HG03457 (cell line): ENCODE results near the gene CCNT2.
"Not testable (repeated sequence)": the region's sequence is repeated elsewhere in the genome, so short reads cannot be mapped to it uniquely, and the experiment has no call there.

Experiments
- ATAC-seq: cut with Tn5 transposase; IDR thresholded peaks from one replicate; pipeline ENCODE4 v1.9.1; 2021; ENCODE audit warnings: moderate number of reproducible peaks; ENCODE audit not compliant: unreplicated experiment

CCNT2 gene

DNA sequence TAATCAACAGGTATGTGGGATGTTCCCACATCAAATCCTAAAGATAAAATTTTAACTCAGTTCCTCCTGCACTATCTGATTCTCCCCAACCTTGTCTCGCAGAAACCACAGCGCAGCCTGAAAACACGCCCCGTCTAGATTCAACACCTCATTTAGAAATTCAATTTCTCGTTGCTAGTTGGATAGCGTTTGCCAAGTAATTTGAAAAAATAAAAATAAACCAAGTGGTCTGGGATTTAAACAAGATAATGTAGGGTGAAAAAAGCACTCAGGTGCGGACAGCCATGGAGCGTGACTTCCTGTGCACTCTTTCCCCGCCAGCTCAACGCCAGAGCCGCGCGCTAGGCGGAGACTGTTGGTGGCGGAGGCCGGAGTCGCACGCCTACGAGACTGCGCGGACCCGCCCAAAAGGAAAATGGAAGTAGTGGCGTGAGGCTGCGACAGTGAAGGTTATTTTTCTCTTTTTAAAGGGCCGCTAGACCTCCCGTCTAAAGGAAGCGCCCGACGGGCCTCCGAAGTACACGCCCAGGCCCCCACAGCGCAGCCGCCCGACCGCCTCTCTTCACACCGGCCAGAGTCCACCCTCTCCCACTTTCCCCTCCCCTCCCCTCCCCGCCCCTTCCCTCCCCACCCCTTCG, 615 bp upstream of the CCNT2 start:
- peak; percentile 68 for ATAC-seq

DNA sequence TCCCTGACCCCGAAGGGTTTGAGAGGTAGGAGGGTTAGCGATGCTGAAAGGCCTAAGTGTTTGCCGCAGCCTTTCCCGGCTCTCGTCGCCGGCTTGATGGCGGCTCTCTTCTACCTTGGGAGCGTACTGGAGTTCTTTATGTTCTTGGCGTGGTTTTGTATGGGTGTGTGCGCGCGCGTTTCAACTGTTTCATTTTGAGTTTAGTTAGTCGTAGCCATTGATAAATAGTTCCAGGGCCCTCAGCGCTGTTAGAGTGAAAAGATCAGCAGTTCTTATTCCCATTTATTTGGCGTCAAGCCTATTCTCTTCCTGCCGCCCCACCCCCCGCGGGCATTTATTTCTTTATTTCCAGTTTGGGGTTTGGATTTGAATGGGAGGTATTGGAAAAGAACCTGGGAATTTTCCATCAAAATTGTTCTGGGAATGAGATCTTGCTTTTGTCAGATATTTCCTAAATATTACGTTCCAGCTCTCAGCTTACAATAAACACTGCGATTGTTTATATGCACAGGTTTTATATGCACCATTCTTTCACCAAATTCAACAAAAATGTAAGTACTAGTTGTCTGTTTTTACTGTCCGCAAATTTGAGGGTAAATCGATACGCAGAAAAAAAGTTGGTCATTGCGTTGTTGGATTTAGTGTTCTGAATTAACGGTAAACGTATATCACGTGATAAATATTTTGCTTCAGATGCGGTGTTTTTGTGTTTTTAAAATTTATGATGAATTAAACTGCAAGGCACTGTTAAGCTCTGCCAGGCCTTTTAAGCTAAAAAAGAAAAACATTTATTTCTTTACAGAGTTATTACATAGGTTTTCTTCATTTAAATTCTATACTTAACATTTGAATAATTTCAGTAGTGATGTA, 954 bp downstream of the CCNT2 start:
- no peak for ATAC-seq

DNA sequence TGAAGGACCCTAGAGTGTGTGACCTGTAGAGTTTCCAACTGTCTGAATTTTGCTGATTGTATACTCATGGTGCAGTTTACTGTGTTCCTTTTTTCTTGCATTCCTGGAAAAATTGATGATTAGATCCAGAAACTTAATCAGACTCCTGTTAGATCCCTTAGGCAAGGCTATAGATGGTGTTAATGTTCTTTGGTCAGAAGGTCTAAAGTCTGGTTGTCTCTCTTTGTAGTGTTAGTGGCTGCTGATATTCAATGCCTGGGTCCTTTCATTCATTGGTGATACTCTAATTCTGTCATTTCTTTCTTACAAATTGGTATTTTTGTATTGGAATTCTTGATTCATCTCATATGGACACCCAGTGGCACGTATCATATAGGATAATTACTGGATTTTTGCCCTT, 6.3 kb downstream of the CCNT2 start:
- ATAC-seq, result no peak

DNA sequence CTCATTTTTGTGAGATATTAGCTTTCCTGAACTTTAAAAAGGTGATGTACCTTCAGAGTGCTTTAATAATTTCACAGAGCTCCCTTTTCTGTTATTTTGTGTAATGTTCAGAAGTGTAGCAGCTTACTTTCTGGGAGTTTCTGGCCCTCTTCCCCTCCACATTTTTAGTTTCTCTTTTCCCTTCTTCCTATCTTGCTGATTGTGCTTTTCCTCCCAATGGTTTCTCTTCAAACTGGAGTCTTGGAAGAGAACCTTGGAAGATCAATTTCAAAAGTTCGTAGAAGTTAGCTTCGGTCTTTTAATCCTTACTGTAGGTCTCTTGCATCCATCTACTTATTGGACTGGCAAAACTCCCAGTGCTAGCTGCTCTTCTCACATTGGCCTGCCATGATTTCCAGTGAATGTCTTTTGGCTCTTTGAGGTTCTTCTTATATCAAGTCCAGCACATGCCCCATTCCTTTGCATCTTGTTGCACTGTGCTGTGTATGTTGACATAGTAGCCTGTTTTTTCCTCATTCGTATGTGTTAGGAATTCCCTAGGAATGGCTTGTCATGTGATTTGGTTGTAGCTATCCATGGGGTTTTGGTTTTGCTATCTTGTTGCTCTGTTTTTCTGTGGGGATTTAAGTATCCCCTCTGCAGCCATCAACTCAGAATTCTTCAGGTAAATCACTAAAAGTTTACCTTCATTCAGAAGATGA, 7.8 kb downstream of the CCNT2 start:
- no peak for ATAC-seq

DNA sequence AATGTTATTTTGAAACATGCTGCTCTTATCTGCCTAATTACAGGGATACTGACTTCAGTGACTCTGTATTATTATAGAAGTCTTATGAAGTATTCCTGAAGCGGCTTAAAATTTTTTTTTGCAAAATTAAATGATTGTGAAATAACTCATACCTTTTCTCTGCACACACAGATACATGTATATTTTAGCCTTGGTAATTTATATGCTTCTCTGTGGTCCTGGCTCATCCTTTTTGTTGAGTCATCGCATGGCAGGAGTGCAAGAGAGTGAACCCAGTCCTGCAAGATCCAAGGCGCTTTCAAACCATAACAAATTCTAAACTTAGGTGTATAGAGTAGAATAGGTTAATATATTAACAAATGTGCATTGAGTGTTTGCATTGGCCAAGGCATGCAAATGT, 8.6 kb downstream of the CCNT2 start:
- no peak for ATAC-seq

DNA sequence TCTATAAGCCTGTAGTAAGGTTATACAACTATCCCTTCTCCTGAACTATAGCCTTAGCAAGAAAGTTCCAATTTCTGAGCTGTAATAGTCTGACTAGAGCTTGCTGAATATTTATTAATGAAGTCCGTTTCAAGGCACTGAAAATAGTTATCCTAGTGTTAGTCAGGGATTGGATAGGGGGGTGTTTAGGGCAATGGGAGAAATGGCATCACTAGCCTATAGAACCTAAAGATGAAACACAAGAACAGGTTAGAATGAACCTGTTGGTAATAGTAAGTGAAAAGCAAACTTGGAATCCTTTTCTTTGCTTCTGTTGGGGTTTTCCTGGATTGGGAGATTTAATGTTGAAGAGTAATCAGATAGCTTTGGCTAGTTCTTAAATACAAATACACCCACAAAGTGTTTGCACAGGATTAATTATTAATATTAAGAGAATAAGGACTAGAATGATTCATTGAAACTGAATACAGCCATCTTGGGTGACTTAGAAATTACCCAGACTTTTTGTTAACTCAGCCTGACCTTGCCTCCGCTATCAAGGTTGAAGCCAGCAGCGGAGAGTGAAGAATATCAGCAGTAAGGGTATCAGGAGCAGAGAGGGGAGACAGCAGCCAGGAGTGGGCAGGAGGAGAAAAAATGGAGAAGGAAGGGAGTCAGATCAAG, 14.4 kb downstream of the CCNT2 start:
- ATAC-seq, result no peak

DNA sequence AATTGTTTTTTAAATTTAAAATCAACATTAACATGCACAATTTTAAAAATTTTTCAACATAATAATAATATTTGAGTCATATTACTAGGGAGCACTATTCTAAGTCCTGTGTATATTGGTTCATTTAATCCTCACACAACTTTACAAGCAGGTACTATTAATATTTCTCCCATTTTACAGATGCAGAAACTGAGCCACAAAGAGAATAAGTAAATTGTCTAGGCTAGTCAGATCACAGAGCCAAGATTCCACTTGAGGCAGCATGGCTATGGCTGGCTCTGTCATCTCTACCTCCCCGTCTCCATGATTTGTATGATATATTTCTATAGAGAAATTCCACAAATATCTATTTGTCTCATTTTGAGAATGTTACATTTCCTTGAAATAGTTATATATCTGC, 15.1 kb downstream of the CCNT2 start:
- no peak for ATAC-seq

DNA sequence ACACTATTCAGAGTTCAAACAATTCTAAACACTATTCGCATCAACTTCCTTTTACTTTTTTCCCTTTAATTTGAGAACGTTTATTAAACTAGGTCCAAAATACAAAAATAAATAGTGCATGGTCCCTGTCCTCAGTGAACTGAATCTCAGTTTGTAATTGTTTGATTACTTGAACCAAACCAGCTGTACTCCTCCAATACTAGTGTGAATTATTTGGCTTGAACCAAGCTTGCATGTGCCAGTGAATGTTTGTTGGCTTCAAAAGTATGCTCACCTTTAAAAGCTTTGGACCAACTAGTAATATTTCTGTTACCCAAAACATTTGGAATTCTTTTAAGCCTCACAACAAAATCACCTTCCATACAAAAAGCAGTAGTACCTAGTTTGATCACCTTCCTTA, 15.5 kb downstream of the CCNT2 start:
- ATAC-seq, result no peak

DNA sequence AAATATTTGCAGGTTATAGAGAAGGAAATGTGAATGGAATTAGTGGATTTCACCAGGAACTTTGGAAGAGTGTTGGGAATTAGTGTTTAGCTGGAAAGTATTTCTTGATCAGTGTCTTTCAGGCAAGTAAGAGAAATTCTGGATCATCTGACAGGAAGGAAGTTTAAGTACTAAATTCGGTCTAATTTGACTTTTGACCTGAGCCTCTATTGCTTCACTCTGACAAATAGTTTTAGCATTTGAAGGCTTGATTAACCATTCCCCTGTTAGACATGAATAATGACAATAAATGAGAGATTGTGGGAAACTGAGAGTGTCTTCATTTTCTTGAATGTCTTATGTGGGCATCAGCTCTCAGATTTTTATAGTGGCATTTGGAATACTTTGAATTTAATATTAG, 16.0 kb downstream of the CCNT2 start:
- no peak for ATAC-seq

DNA sequence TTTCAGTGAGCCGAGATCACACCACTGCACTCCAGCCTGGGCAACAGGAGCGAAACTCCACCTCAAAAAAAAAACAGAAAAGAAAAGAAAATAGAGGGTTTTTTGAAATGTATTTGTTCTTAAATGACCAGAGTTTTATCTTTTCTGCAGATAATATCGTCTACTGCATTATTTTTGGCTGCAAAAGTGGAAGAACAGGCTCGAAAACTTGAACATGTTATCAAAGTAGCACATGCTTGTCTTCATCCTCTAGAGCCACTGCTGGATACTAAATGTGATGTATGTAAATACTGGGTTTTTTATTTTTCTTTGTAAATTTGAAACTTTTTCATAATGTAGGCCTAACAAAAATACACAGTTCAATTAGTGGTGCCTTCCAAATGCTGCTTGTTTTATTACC, 18.1 kb downstream of the CCNT2 start:
- no peak for ATAC-seq

DNA sequence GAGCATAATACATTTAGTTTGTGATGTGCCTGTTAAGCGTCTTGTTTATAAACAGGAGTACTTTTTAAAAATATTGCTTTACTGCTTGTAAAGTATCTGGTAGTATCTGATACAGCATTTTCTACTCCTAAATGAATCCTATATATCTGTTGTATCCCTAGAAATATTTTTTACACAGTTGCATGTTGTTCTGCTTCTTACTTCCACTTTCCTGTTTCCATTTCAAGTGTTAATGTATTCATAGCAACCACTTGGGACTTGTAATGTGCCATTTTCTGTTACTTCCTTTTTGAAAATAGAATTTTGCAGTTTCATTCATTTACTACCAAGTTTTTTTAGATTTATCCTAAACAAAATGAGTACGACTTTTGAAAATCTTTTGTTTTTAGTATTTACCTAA, 24.9 kb downstream of the CCNT2 start:
- ATAC-seq, result peak; percentile 58

DNA sequence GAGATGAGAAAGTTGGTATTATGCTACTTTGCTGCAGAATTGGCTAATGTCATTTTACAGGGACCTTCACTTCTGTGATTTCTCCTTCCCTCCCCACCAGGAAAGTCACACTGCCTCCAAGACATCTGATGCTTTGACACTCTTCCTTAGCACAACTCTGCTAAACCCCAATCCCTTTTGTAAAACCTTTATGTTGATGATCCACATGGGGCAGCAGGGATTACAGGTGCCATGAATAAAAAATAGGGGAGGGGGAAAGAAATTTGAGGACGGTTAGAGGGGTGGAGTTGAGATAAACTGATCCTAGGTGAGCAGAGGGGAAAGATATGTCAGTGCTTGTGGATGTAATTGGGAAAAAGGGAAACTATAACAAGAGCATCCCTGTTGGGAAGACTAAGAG, 26.4 kb downstream of the CCNT2 start:
- ATAC-seq, result no peak

DNA sequence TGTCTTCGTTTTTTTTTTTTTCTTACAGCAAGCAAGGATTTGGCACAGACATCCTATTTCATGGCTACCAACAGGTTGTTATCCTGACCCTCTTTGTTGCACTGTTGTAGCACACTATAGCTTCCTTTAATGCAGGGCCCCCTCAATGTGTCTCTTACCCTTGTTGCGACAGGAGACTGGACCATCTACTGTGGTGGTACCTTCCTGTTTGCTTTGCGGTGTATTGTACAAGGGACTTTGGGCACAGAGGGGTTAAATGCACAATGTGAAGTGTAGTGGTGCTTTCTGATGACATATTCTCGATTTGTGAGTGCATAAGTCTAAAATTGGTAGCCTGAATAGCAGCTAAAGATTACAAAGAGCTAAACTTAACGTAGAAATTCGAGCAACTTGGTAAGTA, 27.5 kb downstream of the CCNT2 start:
- ATAC-seq, result no peak

DNA sequence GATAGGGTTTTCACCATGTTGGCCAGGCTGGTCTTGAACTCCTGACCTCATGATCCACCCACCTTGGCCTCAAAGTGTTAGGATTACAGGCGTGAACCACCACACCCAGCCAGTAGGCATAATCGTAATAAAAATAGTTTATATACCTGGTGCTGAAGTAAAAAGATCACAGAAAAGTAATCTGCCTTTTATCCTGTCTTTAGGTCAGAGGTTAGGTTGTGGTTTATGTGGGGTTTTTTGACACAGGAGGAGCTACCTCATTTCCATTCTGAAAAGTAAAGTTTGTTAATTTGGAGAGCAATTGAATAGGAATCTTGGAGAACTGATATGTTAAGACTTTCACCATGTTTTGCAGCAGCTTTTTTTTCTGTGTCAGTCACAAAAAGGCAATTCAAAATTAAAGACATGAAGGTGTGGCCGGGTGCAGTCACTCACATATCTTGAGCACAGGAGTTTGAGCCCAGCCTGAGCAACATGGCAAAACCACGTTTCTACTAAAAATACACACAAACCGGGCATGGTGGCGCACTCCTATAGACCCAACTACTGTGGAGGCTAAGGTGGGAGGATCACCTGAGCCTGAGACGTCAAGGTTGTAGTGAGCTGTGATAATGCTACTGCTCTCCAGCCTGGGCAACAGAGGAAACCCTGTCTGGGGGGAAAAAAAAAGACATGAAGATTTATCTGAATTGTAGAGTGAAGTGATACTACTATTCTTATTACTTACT, 31.5 kb downstream of the CCNT2 start:
- no peak for ATAC-seq

DNA sequence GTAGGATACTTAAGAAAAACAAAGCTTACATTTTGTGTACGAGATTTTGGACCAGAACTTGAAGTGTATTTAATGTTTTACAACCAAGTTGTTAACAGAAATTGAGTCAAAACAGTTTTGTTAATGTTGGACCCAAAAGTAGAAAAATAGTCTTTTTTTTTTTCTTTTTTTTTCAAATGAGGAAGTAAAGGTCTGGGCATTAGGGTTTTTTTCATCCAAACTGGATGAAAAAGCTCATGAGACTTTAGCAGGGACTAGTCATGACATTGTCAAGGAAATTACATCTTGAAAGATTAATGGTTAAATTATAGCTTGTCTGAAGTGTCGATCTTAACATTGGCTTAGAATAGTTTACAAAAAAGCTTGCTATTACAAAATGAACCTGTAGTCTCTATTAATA, 32.3 kb downstream of the CCNT2 start:
- no peak for ATAC-seq

DNA sequence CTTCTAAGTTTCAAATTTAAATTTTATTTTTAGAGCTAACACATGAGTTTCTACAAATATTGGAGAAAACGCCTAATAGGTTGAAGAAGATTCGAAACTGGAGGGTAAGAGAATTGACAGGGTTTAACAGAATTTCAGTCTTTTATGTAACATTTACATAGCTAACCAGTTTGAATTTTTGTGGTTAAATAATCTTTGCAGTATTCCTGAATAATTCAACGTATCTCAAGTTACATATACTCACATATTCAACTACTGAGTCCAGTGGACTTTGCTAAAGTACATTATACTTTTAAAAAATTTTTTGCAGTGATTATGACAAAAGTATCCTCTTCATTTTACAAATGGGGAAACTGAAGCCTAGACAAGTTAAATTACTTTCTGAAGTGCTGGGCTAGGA, 34.0 kb downstream of the CCNT2 start:
- ATAC-seq, result no peak

DNA sequence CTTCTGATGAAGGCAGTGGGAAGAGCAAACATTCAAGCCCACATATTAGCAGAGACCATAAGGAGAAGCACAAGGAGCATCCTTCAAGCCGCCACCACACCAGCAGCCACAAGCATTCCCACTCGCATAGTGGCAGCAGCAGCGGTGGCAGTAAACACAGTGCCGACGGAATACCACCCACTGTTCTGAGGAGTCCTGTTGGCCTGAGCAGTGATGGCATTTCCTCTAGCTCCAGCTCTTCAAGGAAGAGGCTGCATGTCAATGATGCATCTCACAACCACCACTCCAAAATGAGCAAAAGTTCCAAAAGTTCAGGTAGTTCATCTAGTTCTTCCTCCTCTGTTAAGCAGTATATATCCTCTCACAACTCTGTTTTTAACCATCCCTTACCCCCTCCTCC, 35.4 kb downstream of the CCNT2 start:
- no peak for ATAC-seq

DNA sequence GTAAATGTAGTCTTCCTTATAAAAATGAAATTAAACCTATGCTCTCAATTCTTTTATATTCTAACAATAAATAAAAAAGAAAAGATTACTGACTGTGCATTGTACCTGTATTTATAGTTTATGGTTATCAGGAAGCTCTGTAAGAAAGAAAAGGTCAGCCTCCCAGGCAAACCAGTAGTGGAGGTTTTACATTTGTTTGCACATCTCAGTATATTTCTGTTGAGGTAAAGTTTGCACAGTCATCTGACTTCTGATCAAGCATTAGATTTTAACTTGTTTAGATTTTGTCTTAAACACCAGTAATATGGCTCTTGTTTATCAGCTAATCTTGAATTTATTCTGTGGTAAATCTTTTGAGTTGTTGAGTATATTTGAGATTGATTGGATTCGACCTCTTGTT, 37.1 kb downstream of the CCNT2 start:
- ATAC-seq, result no peak

DNA sequence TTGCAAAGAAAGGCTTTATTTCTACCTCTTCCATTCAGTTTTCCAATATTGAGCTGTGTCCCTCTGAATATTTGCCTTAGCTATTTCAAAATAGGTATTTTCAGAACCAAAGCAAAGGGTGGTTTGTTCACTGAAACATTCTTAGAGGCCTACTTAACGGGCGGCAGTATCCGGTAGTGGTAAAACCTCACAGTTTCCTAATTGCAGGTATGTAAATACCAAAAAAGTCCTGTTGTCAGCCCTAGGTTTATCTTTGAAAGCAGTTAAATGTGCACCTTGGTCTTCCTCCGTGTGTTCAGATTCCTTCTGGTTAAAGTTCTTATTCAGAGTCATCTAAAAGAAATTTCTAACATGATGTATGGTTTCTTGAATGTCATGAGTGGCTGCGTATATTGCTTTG, 38.9 kb downstream of the CCNT2 start:
- no peak for ATAC-seq

DNA sequence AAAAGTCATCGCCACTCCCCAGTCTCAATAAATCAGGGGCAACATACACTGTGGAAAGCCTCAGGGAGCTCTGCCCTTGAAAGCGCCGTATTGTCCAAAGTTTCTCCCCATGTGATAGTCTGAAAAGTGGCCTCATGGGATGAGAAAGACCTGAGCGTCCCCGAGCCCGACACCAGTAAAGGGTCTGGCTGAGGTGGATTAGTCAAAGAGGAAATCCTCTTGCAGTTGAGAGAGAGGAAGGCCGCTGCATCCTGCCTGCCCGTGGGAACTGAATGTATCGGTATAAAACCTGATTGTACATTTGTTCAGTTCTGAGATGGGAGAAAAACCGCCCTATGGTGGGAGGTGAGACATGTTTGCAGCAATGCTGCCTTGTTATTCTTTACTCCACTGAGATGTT, 48.5 kb downstream of the CCNT2 start:
- not testable (repeated sequence) for ATAC-seq
